Thyroid gland (tissue), 4 donors: ENCODE measurements around the gene ATRNL1.

ENCODE experiments used
- POLR2A ChIP-seq, 2 donors: fragments of 450-650 bp; IDR thresholded peaks; one replicate each; pipeline ENCODE4 v1.6.1; 2017; ENCODE audit warnings: antibody characterized with exemption in 2 of 2, mild to moderate bottlenecking in 2 of 2, moderate library complexity in 1 of 2
- TF ChIP-seq, protein P1 (sequence below), 6 experiments: fragments of 200-600 bp in 3 of 6; fragments of 450-650 bp in 3 of 6; sonication (generic) in 3 of 6; IDR thresholded peaks; one replicate each; pipeline ENCODE4 v1.5.1; 2016 to 2019; ENCODE audit warnings: antibody characterized with exemption in 6 of 6, mild to moderate bottlenecking in 2 of 6, inconsistent platforms in 1 of 6, moderate library complexity in 1 of 6

DNA sequence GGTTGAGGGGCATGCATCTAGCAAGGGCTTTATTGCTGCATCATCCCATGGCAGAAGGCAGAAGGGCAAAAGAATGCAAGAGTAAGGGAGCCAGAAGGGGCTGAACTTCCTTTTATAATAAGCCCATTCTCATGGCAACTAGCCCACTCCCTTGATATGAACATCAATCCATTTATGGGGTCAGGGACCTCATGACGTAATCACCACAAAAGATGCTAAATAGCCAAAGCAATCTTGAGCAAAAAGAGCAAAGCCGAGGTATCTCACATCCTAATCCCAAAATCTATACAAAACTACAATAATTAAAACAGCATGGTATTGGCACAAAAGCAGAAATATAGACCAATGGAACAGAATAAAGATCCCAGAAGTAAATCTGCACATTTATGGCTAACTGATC, 499.9 kb downstream of the ATRNL1 start:
- TF ChIP-seq, protein P1, sequence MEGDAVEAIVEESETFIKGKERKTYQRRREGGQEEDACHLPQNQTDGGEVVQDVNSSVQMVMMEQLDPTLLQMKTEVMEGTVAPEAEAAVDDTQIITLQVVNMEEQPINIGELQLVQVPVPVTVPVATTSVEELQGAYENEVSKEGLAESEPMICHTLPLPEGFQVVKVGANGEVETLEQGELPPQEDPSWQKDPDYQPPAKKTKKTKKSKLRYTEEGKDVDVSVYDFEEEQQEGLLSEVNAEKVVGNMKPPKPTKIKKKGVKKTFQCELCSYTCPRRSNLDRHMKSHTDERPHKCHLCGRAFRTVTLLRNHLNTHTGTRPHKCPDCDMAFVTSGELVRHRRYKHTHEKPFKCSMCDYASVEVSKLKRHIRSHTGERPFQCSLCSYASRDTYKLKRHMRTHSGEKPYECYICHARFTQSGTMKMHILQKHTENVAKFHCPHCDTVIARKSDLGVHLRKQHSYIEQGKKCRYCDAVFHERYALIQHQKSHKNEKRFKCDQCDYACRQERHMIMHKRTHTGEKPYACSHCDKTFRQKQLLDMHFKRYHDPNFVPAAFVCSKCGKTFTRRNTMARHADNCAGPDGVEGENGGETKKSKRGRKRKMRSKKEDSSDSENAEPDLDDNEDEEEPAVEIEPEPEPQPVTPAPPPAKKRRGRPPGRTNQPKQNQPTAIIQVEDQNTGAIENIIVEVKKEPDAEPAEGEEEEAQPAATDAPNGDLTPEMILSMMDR (IDR thresholded peaks at IDR 0.05) = no peak
- no peak for TF ChIP-seq POLR2A (IDR thresholded peaks at IDR 0.05)
